Naive thymus-derived CD4-positive, alpha-beta T cell (primary cell): ENCODE measurements around the gene MAL. TPM values are rescaled to one million over a fixed set of nuclear protein-coding genes. Genes with fewer than 3 reads are reported as not detected.

ENCODE experiments used
- ATAC-seq: fragments of 150-1000 bp; cut with Tn5 transposase; 2 replicates; pipeline ENCODE4 v1.10.0; 2021; ENCODE audit warnings: mild to moderate bottlenecking, moderate library complexity
- CTCF ChIA-PET: fragments of 350-600 bp; sonication (Branson Sonifier 250); formaldehyde crosslinking; loops from one replicate; lab custom pipeline; 2021; ENCODE audit warnings: antibody characterized with exemption; lab: Charles Lee
- POLR2A ChIA-PET: fragments of 350-600 bp; sonication (Branson Sonifier 250); formaldehyde crosslinking; loops from one replicate; lab custom pipeline; 2021; ENCODE audit warnings: antibody characterized with exemption, inconsistent platforms; lab: Charles Lee
- DNase-seq, 9 donors: peaks; one replicate each; pipeline versions ENCODE4 v3.0.0 to v3.0.0-alpha.2; 2020 to 2022; ENCODE audit warnings: mixed read lengths in 1 of 9
- H3K27ac ChIP-seq: one replicate; pipeline ENCODE4 v1.7.0; 2013; ENCODE audit warnings: mild to moderate bottlenecking, low read depth, low read length, moderate library complexity
- H3K27me3 ChIP-seq, 2 donors: one replicate each; pipeline ENCODE4 v1.7.0; 2013; ENCODE audit warnings: low read length in 2 of 2, mild to moderate bottlenecking in 2 of 2, moderate library complexity in 2 of 2; ENCODE audit not compliant: control insufficient read depth in 2 of 2, insufficient read depth in 2 of 2
- H3K36me3 ChIP-seq, 3 experiments: 1 replicate in 2 of 3; 2 replicates in 1 of 3; pipeline ENCODE4 v1.7.0; 2013; ENCODE audit warnings: low read length in 3 of 3, mild to moderate bottlenecking in 3 of 3, moderate library complexity in 1 of 3; ENCODE audit not compliant: insufficient read depth in 3 of 3, control insufficient read depth in 2 of 3
- H3K4me1 ChIP-seq, 2 donors: one replicate each; pipeline ENCODE4 v1.7.0; 2013; ENCODE audit warnings: low read length in 2 of 2, mild to moderate bottlenecking in 2 of 2, moderate library complexity in 1 of 2; ENCODE audit not compliant: control insufficient read depth in 2 of 2, insufficient read depth in 2 of 2
- H3K4me3 ChIP-seq: 2 replicates; pipeline ENCODE4 v1.7.0; 2013; ENCODE audit warnings: mild to moderate bottlenecking, low read length
- H3K9me3 ChIP-seq, 3 experiments: 1 replicate in 2 of 3; 2 replicates in 1 of 3; pipeline ENCODE4 v1.7.0; 2013; ENCODE audit warnings: low read length in 3 of 3; ENCODE audit not compliant: control insufficient read depth in 2 of 3
- H3K27ac Mint-ChIP-seq, 9 donors: one replicate each; pipeline ENCODE4 v1.8.0; 2020 to 2022; ENCODE audit warnings: mixed read lengths in 9 of 9, mild to moderate bottlenecking in 8 of 9, moderate library complexity in 5 of 9, inconsistent platforms in 2 of 9
- H3K27me3 Mint-ChIP-seq, 5 donors: one replicate each; pipeline ENCODE4 v1.8.0; 2021 to 2022; ENCODE audit warnings: mixed read lengths in 5 of 5, mild to moderate bottlenecking in 1 of 5
- H3K36me3 Mint-ChIP-seq, 5 donors: one replicate each; pipeline ENCODE4 v1.8.0; 2020 to 2022; ENCODE audit warnings: mixed read lengths in 5 of 5, mild to moderate bottlenecking in 3 of 5, inconsistent platforms in 1 of 5
- H3K4me1 Mint-ChIP-seq, 7 donors: one replicate each; pipeline ENCODE4 v1.8.0; 2020 to 2022; ENCODE audit warnings: mixed read lengths in 7 of 7, mild to moderate bottlenecking in 3 of 7, inconsistent platforms in 1 of 7
- H3K4me3 Mint-ChIP-seq, 10 donors: one replicate each; pipeline ENCODE4 v1.8.0; 2020 to 2022; ENCODE audit warnings: mild to moderate bottlenecking in 10 of 10, mixed read lengths in 10 of 10, moderate library complexity in 6 of 10, inconsistent platforms in 2 of 10
- H3K9me3 Mint-ChIP-seq, 11 donors: one replicate each; pipeline ENCODE4 v1.8.0; 2020 to 2022; ENCODE audit warnings: mixed read lengths in 11 of 11, mild to moderate bottlenecking in 4 of 11, inconsistent platforms in 1 of 11, moderate library complexity in 1 of 11
- intact Hi-C, 2 donors: fragments of 100-400 bp; cut with micrococcal nuclease; formaldehyde crosslinking; loops; one replicate each; pipeline ENCODE4 v1.15.1; 2023
- polyA plus RNA-seq, 2 donors: library from polyadenylated mRNA; unstranded; fragments of 300-500 nt; fragmentation: Illumina TruSeq; gene quantifications; one replicate each; pipeline ENCODE4 v1.2.3, GENCODE V29; 2021
- total RNA-seq, 6 experiments: library from RNA in 5 of 6; stranded (reverse) in 5 of 6; gene quantifications; 1 replicate in 5 of 6; 2 replicates in 1 of 6; pipeline ENCODE4 v1.2.3 and lab custom pipeline; 2021 to 2026

The MAL gene
- total and polyA plus RNA-seq, 7 experiments from 2014 or later, result 124 to 575 (median 176) TPM

DNA sequence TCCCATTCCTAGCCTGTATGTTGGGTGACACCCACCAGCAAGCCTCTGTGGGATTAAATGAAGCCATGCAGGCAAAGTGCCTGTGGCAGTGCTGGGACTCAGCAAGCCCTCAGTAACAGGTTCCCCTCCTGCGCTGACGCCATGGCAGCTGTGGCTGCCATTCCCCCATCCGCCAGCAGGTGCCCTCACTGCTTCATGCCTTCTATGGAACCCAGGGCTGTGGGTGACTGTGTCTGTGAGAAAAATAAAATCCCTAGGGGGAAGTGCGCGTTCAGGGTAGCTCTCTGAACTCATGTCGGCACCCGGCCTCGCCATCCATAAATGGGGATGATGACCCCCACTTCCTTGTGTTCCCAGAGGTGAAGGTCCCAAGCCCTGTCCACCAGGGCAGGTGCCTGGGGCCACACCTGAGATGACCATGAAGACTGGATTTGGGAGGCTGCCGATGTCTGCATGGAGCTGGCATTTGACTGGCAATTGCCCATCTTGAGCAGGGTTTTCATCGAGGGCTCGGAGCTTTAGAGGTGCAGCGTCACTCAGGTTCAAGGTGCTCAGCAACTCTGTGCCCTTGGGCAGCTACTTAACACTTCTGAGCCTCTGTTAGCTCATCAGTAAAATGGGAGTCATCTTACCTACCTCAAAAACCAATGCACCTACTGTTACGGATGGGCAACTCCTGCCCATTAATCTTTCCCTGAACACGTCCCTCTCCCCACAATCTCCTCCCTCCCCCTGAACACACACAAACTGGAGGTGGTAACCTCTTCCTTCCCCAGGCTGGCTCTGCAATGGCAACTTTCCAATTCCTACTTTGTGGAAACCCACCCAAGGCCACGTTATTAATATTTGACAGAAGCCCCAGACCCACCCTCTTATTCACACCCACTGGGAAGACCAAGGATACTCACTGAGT lies 2.9 kb upstream of the MAL start:
- ChIA-PET POLR2A (interaction anchor here (0.7 to 16.0 kb wide), 12 partner anchors 12 to 1124 kb away, joined by 3 to 1031 read pairs (median 7); partner anchors contain the start of genes MRPS5, ZNF2 and ZNF514), CTCF (interaction anchor here (0.9 to 10.4 kb wide), 21 partner anchors 10 to 143 kb away, joined by 3 to 502 read pairs (median 8); partner anchors contain the start of genes MRPS5 and ZNF2)
- H3K36me3 Mint-ChIP-seq, result peaks cover 0 to 23% (median 6%) of the 10 kb centered on the region in 5 donors
- Histone ChIP-seq H3K27me3 (no peaks in the 10 kb centered on the region), H3K4me1 (peaks cover 9 to 26% of the 10 kb centered on the region in 2 donors), H3K27ac (peak overlapping the region; percentile 49), H3K4me3 (peak overlapping the region; percentile 39), H3K9me3 (no peaks in the 10 kb centered on the region), H3K36me3 (peaks cover 0 to 6% (median 0%) of the 10 kb centered on the region in 3 experiments)
- H3K9me3 Mint-ChIP-seq, result peaks cover 0 to 3% (median 0%) of the 10 kb centered on the region in 11 donors
- ATAC-seq, result peak; percentile 78
- H3K27ac Mint-ChIP-seq, result peak overlapping the region; percentile 81 to 100 (median 95)
- H3K27me3 Mint-ChIP-seq, result peaks cover 0 to 14% (median 0%) of the 10 kb centered on the region in 5 donors
- peaks cover 23 to 66% (median 60%) of the 10 kb centered on the region in 7 donors for H3K4me1 Mint-ChIP-seq
- peak; percentile 69 to 90 (median 83) for DNase-seq
- peak overlapping the region; percentile 77 to 100 (median 86) for H3K4me3 Mint-ChIP-seq
- intact Hi-C loops, result loop anchor here (1.0 to 10.0 kb wide), 12 partner anchors 30 to 1512 kb away; partner anchors contain the start of genes FAHD2A (in 2 of the 2), ZNF2 (in 2 of the 2), ZNF892 (in 2 of the 2) and ARID5A (in 1 of the 2)

- Histone ChIP-seq H3K27me3 (no peaks in the 10 kb centered on the region), H3K9me3 (no peaks in the 10 kb centered on the region), H3K4me1 (peaks cover 9 to 27% of the 10 kb centered on the region in 2 donors), H3K4me3 (peak overlapping the region; percentile 39), H3K36me3 (peaks cover 0 to 6% (median 0%) of the 10 kb centered on the region in 3 experiments), H3K27ac (peak overlapping the region; percentile 84)
- intact Hi-C loops, result loop anchor here (1.0 to 10.0 kb wide), 9 partner anchors 30 to 1512 kb away; partner anchors contain the start of genes ARID5A (in 1 of the 2), FAHD2A (in 1 of the 2), ZNF2 (in 1 of the 2) and ZNF892 (in 1 of the 2)
- ATAC-seq, result peak; percentile 78
- Mint-ChIP-seq H3K27ac (peak overlapping the region; percentile 81 to 100 (median 95)), H3K27me3 (peaks cover 0 to 14% (median 0%) of the 10 kb centered on the region in 5 donors), H3K4me1 (peaks cover 23 to 68% (median 61%) of the 10 kb centered on the region in 7 donors), H3K4me3 (peak overlapping the region; percentile 77 to 100 (median 86)), H3K36me3 (peaks cover 0 to 25% (median 6%) of the 10 kb centered on the region in 5 donors), H3K9me3 (peaks cover 0 to 3% (median 0%) of the 10 kb centered on the region in 11 donors)
- peak in 8 of 9 donors; percentile 19 to 81 (median 72) for DNase-seq
- POLR2A ChIA-PET, result interaction anchor here (0.7 to 16.0 kb wide), 11 partner anchors 11 to 1123 kb away, joined by 3 to 1031 read pairs (median 27); partner anchors contain the start of genes MRPS5, ZNF2 and ZNF514
- CTCF ChIA-PET, result interaction anchor here (0.7 to 10.4 kb wide), 23 partner anchors 8 to 142 kb away, joined by 3 to 502 read pairs (median 6); partner anchors contain the start of genes MRPS5, ZNF2 and ZNF514
Measured at GRCh38 chr2:95023222-95023597, 2.3 kb upstream of the MAL start.

DNA sequence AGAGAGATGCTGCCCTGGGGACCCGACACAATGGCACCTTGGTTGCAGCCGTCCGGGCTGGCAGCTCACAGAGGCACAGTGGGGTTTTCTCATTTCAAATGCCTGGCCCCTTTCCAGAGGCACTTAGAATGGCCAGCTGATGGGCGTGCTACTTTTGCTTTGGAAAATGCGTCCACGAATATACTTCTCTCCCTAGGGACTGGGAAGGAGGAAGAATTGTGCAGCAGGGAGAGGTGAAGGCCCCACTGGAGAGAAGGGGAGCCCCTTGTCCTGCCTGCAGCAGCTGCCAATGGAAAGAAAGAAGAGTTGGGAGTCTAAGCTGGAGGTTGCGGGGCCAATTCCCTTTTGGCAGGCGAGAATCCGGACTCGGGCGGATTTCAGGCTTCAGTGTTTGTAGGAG lies 1.1 kb upstream of the MAL start:
- no peaks in the 10 kb centered on the region for H3K27me3 ChIP-seq
- peak overlapping the region; percentile 82 to 100 (median 86) for H3K4me3 Mint-ChIP-seq
- DNase-seq (no peak), ATAC-seq (no peak)
- H3K4me1 Mint-ChIP-seq, result peaks cover 32 to 76% (median 66%) of the 10 kb centered on the region in 7 donors
- POLR2A ChIA-PET, result interaction anchor here (1.0 to 16.0 kb wide), 12 partner anchors 10 to 140 kb away, joined by 3 to 1031 read pairs (median 18); partner anchors contain the start of genes MRPS5 and ZNF2
- intact Hi-C loops, result loop anchor here in 1 of 2 donors (10.0 kb wide), 1 partner anchor 1510 kb away; the partner anchor contains the start of gene ARID5A
- H3K4me1 ChIP-seq, result peaks cover 9 to 38% of the 10 kb centered on the region in 2 donors
- H3K4me3 ChIP-seq, result peak overlapping the region; percentile 77
- CTCF ChIA-PET, result interaction anchor here (1.1 to 10.4 kb wide), 11 partner anchors 9 to 141 kb away, joined by 3 to 502 read pairs (median 12); partner anchors contain the start of genes MRPS5, ZNF2 and ZNF514
- H3K27me3 Mint-ChIP-seq, result peaks cover 0 to 14% (median 0%) of the 10 kb centered on the region in 5 donors
- peaks cover 0 to 3% (median 0%) of the 10 kb centered on the region in 11 donors for H3K9me3 Mint-ChIP-seq
- peak overlapping the region; percentile 84 for H3K27ac ChIP-seq
- no peaks in the 10 kb centered on the region for H3K9me3 ChIP-seq
- peaks cover 0 to 6% (median 0%) of the 10 kb centered on the region in 3 experiments for H3K36me3 ChIP-seq
- H3K27ac Mint-ChIP-seq, result peak overlapping the region; percentile 81 to 100 (median 93)
- peaks cover 0 to 36% (median 9%) of the 10 kb centered on the region in 5 donors for H3K36me3 Mint-ChIP-seq

DNA sequence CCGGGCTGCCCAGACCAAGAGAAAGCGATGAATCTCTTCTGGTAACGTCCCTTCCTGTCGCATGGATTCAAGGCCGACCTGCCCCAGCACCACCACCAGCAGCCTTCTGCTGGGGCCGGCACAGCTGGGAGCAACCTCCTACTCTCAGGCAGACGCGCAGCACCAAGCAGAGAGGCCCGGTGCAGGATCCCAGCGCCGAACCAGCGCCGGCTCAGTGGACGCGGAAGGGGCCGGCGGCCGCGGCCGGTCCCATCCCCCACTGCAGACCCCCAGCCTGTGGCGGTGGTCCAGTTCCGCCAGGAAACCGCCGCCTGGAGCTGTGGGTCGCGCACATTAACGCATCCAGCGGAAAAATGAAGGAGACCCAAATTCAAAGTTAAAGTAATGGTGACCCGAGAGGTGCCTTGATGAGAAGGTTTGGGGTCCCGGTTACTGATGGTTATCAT lies 525 bp upstream of the MAL start:
- DNase-seq, result peak in 1 of 9 donors; percentile 27
- intact Hi-C loops, result loop anchor here (1.0 to 10.0 kb wide), 2 partner anchors 96 to 1510 kb away; partner anchors contain the start of genes ARID5A (in 1 of the 2) and MRPS5 (in 1 of the 2)
- peaks cover 0 to 3% (median 0%) of the 10 kb centered on the region in 11 donors for H3K9me3 Mint-ChIP-seq
- ChIA-PET CTCF (interaction anchor here (1.5 to 10.4 kb wide), 6 partner anchors 18 to 97 kb away, joined by 5 to 502 read pairs (median 48); partner anchors contain the start of gene MRPS5), POLR2A (interaction anchor here (0.7 to 16.0 kb wide), 11 partner anchors 10 to 139 kb away, joined by 3 to 1031 read pairs (median 27); partner anchors contain the start of genes MRPS5, ZNF2 and ZNF514)
- peak overlapping the region; percentile 84 for H3K27ac ChIP-seq
- H3K4me3 Mint-ChIP-seq, result peak overlapping the region; percentile 82 to 100 (median 86)
- H3K27me3 ChIP-seq, result no peaks in the 10 kb centered on the region
- peaks cover 9 to 44% of the 10 kb centered on the region in 2 donors for H3K4me1 ChIP-seq
- H3K27me3 Mint-ChIP-seq, result peaks cover 0 to 14% (median 0%) of the 10 kb centered on the region in 5 donors
- peak overlapping the region; percentile 81 to 100 (median 93) for H3K27ac Mint-ChIP-seq
- peak overlapping the region; percentile 77 for H3K4me3 ChIP-seq
- H3K36me3 Mint-ChIP-seq, result peaks cover 0 to 42% (median 9%) of the 10 kb centered on the region in 5 donors
- H3K36me3 ChIP-seq, result peaks cover 0 to 6% (median 0%) of the 10 kb centered on the region in 3 experiments
- H3K9me3 ChIP-seq, result no peaks in the 10 kb centered on the region
- ATAC-seq, result no peak
- H3K4me1 Mint-ChIP-seq, result peaks cover 37 to 76% (median 66%) of the 10 kb centered on the region in 7 donors

DNA sequence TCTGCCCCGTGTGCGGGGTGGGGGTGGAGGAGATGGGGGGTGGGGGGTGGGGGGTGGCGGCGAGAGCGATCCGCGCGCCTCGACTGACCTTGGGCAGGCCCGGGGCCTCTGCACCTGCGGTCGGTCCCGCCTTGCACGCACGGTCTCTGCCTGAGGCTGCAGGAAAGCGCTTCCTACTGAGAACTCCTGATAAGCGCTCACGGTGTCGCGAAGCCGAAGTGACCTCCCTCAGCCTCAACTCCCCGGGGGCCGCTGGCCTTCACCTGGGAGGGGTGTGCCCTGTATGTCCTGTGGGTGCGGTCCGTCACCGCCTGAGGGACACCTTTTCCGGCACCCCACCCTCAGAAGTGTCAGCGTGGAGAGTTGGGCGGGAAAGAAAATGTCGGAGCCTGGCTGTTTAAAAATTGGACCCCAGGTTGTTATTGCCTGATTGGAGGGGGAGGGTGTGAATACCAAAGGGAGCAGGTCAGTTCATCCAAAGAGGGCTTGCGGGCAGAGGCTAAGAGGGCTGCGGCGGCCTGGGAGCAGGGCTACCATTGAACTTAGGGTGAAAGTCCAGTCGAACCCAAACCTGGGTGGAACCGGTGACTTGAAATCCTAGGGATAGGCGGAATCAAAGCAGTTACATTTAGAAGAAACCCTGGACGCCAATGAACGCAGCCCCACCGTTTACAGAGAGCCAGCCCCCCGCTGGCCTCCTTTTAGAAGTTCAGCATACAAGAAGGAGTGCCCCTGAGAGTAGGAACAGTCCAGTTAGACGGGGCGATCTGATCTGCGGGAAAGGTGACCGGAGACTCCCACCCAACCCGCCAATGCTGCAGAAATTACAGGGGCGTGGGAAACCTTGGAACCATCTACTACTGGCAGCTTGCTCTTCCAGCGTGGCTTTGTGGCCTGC lies 1.2 kb downstream of the MAL start:
- H3K9me3 Mint-ChIP-seq, result peaks cover 0 to 3% (median 0%) of the 10 kb centered on the region in 11 donors
- H3K4me3 Mint-ChIP-seq, result peak overlapping the region; percentile 82 to 100 (median 99)
- Histone ChIP-seq H3K27ac (peak overlapping the region; percentile 84), H3K36me3 (peaks cover 0 to 20% (median 0%) of the 10 kb centered on the region in 3 experiments), H3K27me3 (no peaks in the 10 kb centered on the region), H3K4me3 (peak overlapping the region; percentile 77), H3K9me3 (no peaks in the 10 kb centered on the region), H3K4me1 (peaks cover 9 to 62% of the 10 kb centered on the region in 2 donors)
- H3K4me1 Mint-ChIP-seq, result peaks cover 40 to 81% (median 74%) of the 10 kb centered on the region in 7 donors
- intact Hi-C loops, result loop anchor here (1.0 to 10.0 kb wide), 3 partner anchors 14 to 1508 kb away; partner anchors contain the start of gene ARID5A (in 1 of the 2)
- H3K36me3 Mint-ChIP-seq, result peaks cover 0 to 43% (median 9%) of the 10 kb centered on the region in 5 donors
- ChIA-PET POLR2A (interaction anchor here (0.9 to 16.0 kb wide), 9 partner anchors 8 to 138 kb away, joined by 3 to 1031 read pairs (median 49); partner anchors contain the start of genes MRPS5, ZNF2 and ZNF514), CTCF (interaction anchor here (0.8 to 10.4 kb wide), 9 partner anchors 15 to 89 kb away, joined by 3 to 502 read pairs (median 5); no protein-coding TSS in a partner anchor)
- peaks cover 0 to 14% (median 0%) of the 10 kb centered on the region in 5 donors for H3K27me3 Mint-ChIP-seq
- ATAC-seq (no peak), DNase-seq (no peak)
- H3K27ac Mint-ChIP-seq, result peak overlapping the region; percentile 90 to 100 (median 98)
